T-cell (primary cell): ENCODE measurements around the gene PIGR. TPM values are rescaled to one million over a fixed set of nuclear protein-coding genes. Genes with fewer than 3 reads are reported as not detected.

Source experiments
- ATAC-seq, 4 experiments: fragments of 200-7000 bp in 3 of 4; fragments of 150-1000 bp in 1 of 4; cut with Tn5 transposase; replicated peaks in 1 of 4; 1 replicate in 3 of 4; 2 replicates in 1 of 4; pipeline ENCODE4 v1.10.0; 2021; ENCODE audit warnings: moderate library complexity in 3 of 4, mild to moderate bottlenecking in 2 of 4, moderate number of reproducible peaks in 1 of 4
- CTCF ChIA-PET, 2 donors: fragments of 300-600 bp; sonication (Branson Sonifier 250); formaldehyde crosslinking; loops; one replicate each; lab custom pipeline; 2022; ENCODE audit warnings: antibody characterized with exemption in 2 of 2; lab: Charles Lee
- POLR2A ChIA-PET, 2 donors: fragments of 300-600 bp; sonication (Branson Sonifier 250); formaldehyde crosslinking; loops; one replicate each; lab custom pipeline; 2022; ENCODE audit warnings: antibody characterized with exemption in 2 of 2; lab: Charles Lee
- DNase-seq, 35 experiments: peaks; one replicate each; pipeline versions ENCODE4 v3.0.0 to v3.0.0-alpha.2; 2013 to 2023
- H3K27ac ChIP-seq: one replicate; pipeline ENCODE4 v1.5.1; 2013; ENCODE audit warnings: low read length
- H3K27me3 ChIP-seq, 2 experiments: replicated peaks in 1 of 2; 1 replicate in 1 of 2; 2 replicates in 1 of 2; pipeline versions ENCODE4 v1.6.1 to v1.7.0; 2013; ENCODE audit warnings: low read length in 1 of 2, mixed read lengths in 1 of 2; ENCODE audit not compliant: control insufficient read depth in 2 of 2, insufficient read depth in 2 of 2; ENCODE audit errors: extremely low read depth in 1 of 2
- H3K36me3 ChIP-seq, 2 donors: 1 replicate in 1 of 2; 2 replicates in 1 of 2; pipeline versions ENCODE4 v1.6.1 to v1.7.0; 2013; ENCODE audit warnings: low read length in 1 of 2; ENCODE audit not compliant: control insufficient read depth in 2 of 2, insufficient read depth in 1 of 2; ENCODE audit errors: extremely low read depth in 1 of 2
- H3K4me1 ChIP-seq, 2 experiments: 1 replicate in 1 of 2; 2 replicates in 1 of 2; pipeline versions ENCODE4 v1.6.1 to v1.7.0; 2013; ENCODE audit warnings: low read length in 2 of 2, mixed read lengths in 1 of 2; ENCODE audit not compliant: insufficient read depth in 2 of 2, control insufficient read depth in 1 of 2; ENCODE audit errors: extremely low read depth in 1 of 2
- H3K4me3 ChIP-seq, 2 donors: 1 replicate in 1 of 2; 2 replicates in 1 of 2; pipeline versions ENCODE4 v1.5.1 to v1.7.0; 2013; ENCODE audit warnings: mild to moderate bottlenecking in 2 of 2, low read length in 1 of 2, moderate library complexity in 1 of 2; ENCODE audit not compliant: control insufficient read depth in 1 of 2; ENCODE audit errors: extremely low read depth in 1 of 2
- H3K9me3 ChIP-seq: 2 replicates; pipeline ENCODE4 v1.7.0; 2013
- H3K27ac Mint-ChIP-seq, 2 donors: one replicate each; pipeline ENCODE4 v1.8.0; 2020 to 2021; ENCODE audit warnings: mild to moderate bottlenecking in 2 of 2, mixed read lengths in 2 of 2
- H3K27me3 Mint-ChIP-seq, 2 donors: one replicate each; pipeline ENCODE4 v1.8.0; 2021 to 2022; ENCODE audit warnings: mixed read lengths in 2 of 2
- H3K36me3 Mint-ChIP-seq: one replicate; pipeline ENCODE4 v1.8.0; 2021; ENCODE audit warnings: mixed read lengths
- H3K4me1 Mint-ChIP-seq, 3 donors: one replicate each; pipeline ENCODE4 v1.8.0; 2020 to 2022; ENCODE audit warnings: mixed read lengths in 3 of 3, mild to moderate bottlenecking in 1 of 3
- H3K4me3 Mint-ChIP-seq, 3 donors: one replicate each; pipeline ENCODE4 v1.8.0; 2020 to 2022; ENCODE audit warnings: mild to moderate bottlenecking in 3 of 3, mixed read lengths in 3 of 3, moderate library complexity in 3 of 3
- H3K9me3 Mint-ChIP-seq, 3 donors: one replicate each; pipeline ENCODE4 v1.8.0; 2020 to 2022; ENCODE audit warnings: mixed read lengths in 3 of 3
- WGBS: methylation state at CpG from one replicate; pipeline ENCODE4 v1.1.5; 2013; ENCODE audit warnings: missing lambda C conversion rate; ENCODE audit not compliant: insufficient coverage; 5-methylcytosine and 5-hydroxymethylcytosine counted together
- total RNA-seq, 35 experiments: library from RNA in 6 of 35; stranded (reverse) in 6 of 35; fragments of 120-200 nt in 1 of 35; gene quantifications; one replicate each; pipeline versions ENCODE4 v1.2.1 to v1.2.4 and lab custom pipeline; 2013 to 2026

PIGR gene
- total RNA-seq, 5 donors from 2014 or later (not counting 1 experiment from before 2014, with no cell fraction given) = 2.7 to 6.7 (median 3.2) TPM; not detected in 2

DNA sequence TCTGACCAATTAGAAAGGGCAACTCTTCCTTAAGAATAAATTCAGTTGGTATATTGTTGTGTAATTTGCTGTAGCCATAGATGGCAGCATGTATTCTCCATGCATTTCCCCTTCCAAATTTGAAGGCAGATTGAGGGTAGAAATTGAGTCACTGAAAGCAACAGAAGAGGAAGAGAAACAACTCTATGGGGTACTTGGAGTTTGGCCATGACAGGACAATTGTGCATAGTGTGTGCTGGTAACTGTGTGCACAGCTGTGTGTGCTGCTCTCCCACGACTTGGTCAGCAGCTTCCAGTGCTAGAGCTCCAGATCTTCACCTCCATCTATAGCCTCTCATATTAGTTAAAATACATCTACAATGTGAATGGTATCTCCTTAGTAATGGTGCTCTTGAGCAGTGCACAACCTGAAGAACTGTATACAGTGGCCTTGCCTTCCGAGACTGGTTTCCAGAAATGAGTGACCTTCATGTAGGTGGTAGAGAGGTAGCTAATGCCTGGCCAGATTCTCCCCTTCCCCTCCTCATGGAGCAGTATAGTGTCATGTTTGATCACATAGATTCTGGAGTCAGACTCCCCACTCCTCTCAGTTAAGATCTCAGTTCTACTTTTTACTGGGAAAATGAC is 24.9 kb upstream of the PIGR start:
- ATAC-seq = no peak

GRCh38 chr1:206970446-206970845 is 24.2 kb upstream of the PIGR start, which contains the start of gene FCAMR:
Gene FCAMR (minus strand): TSS chr1:206970460. CDS start chr1:206970125, 335 bp downstream.
- Mint-ChIP-seq H3K27ac (no peak within 1 kb of the TSS), H3K9me3 (no peaks in the 10 kb centered on the region), H3K4me3 (no peak within 1 kb of the TSS), H3K27me3 (peaks cover 0 to 13% of the 10 kb centered on the region in 2 donors), H3K36me3 (no peaks in the 10 kb centered on the region), H3K4me1 (peaks cover 21 to 24% (median 22%) of the 10 kb centered on the region in 3 donors)
- Histone ChIP-seq H3K9me3 (no peaks in the 10 kb centered on the region), H3K36me3 (no peaks in the 10 kb centered on the region), H3K27me3 (peaks cover 0 to 9% of the 10 kb centered on the region in 2 experiments), H3K4me1 (peaks cover 6 to 15% of the 10 kb centered on the region in 2 experiments), H3K27ac (no peak within 1 kb of the TSS), H3K4me3 (no peak within 1 kb of the TSS)
- POLR2A ChIA-PET = no interaction called here
- no CpG with 5 or more reads among the region's 2 CpGs for WGBS
- CTCF ChIA-PET = no interaction called here
- ATAC-seq (no peak), DNase-seq (no peak)

More for the DNA sequence above, 24.9 kb upstream of the PIGR start:
- H3K27me3 ChIP-seq = peaks cover 0 to 9% of the 10 kb centered on the region in 2 experiments
- H3K4me1 ChIP-seq = peaks cover 6 to 15% of the 10 kb centered on the region in 2 experiments
- no peak overlapping the region for H3K27ac ChIP-seq
- Mint-ChIP-seq H3K27ac (no peak overlapping the region), H3K36me3 (no peaks in the 10 kb centered on the region), H3K4me1 (peaks cover 20 to 22% (median 21%) of the 10 kb centered on the region in 3 donors), H3K27me3 (peaks cover 0 to 13% of the 10 kb centered on the region in 2 donors), H3K4me3 (no peak overlapping the region), H3K9me3 (no peaks in the 10 kb centered on the region)
- ChIA-PET POLR2A (no interaction called here), CTCF (interaction anchor here in 1 of 2 donors (0.6 kb wide), 1 partner anchor 449 kb away, joined by 3 read pairs; no protein-coding TSS in a partner anchor)
- no peak overlapping the region for H3K4me3 ChIP-seq
- no CpG with 5 or more reads among the region's 2 CpGs for WGBS
- no peaks in the 10 kb centered on the region for H3K9me3 ChIP-seq
- DNase-seq = no peak
- no peaks in the 10 kb centered on the region for H3K36me3 ChIP-seq

GRCh38 chr1:206969090-206969489 is 22.8 kb upstream of the PIGR start:
- Mint-ChIP-seq H3K27me3 (peaks cover 0 to 13% of the 10 kb centered on the region in 2 donors), H3K36me3 (no peaks in the 10 kb centered on the region), H3K4me3 (no peak overlapping the region), H3K27ac (no peak overlapping the region), H3K4me1 (peaks cover 22 to 25% (median 22%) of the 10 kb centered on the region in 3 donors), H3K9me3 (no peaks in the 10 kb centered on the region)
- POLR2A ChIA-PET = no interaction called here
- H3K4me1 ChIP-seq = peaks cover 6 to 15% of the 10 kb centered on the region in 2 experiments
- DNase-seq (no peak), ATAC-seq (no peak)
- H3K4me3 ChIP-seq = no peak overlapping the region
- CTCF ChIA-PET = interaction anchor here in 1 of 2 donors (1.0 kb wide), 1 partner anchor 13 kb away, joined by 3 read pairs; no protein-coding TSS in a partner anchor
- no peak overlapping the region for H3K27ac ChIP-seq
- no peaks in the 10 kb centered on the region for H3K36me3 ChIP-seq
- H3K9me3 ChIP-seq = no peaks in the 10 kb centered on the region
- H3K27me3 ChIP-seq = peaks cover 0 to 9% of the 10 kb centered on the region in 2 experiments
- WGBS = no CpG with 5 or more reads among the region's 5 CpGs

- 43% methylated on average over 1 of the region's 8 CpGs for WGBS
- ATAC-seq (peak in 3 of 4 experiments; percentile 52 to 66 (median 53)), DNase-seq (peak in 1 of 35 experiments; percentile 14)
- H3K4me1 ChIP-seq = peaks cover 6 to 17% of the 10 kb centered on the region in 2 experiments
- no peaks in the 10 kb centered on the region for H3K36me3 ChIP-seq
- POLR2A ChIA-PET = no interaction called here
- peaks cover 0 to 9% of the 10 kb centered on the region in 2 experiments for H3K27me3 ChIP-seq
- Mint-ChIP-seq H3K36me3 (no peaks in the 10 kb centered on the region), H3K4me3 (peak overlapping the region; percentile 29 to 72 (median 49)), H3K9me3 (no peaks in the 10 kb centered on the region), H3K27ac (peak overlapping the region; percentile 44 to 79), H3K27me3 (peaks cover 0 to 13% of the 10 kb centered on the region in 2 donors), H3K4me1 (peaks cover 29 to 37% (median 36%) of the 10 kb centered on the region in 3 donors)
- H3K9me3 ChIP-seq = no peaks in the 10 kb centered on the region
- H3K4me3 ChIP-seq = no peak overlapping the region
- CTCF ChIA-PET = no interaction called here
- no peak overlapping the region for H3K27ac ChIP-seq
These were observed 21.0 kb upstream of the PIGR start for GRCh38 chr1:206967096-206967849.

DNA sequence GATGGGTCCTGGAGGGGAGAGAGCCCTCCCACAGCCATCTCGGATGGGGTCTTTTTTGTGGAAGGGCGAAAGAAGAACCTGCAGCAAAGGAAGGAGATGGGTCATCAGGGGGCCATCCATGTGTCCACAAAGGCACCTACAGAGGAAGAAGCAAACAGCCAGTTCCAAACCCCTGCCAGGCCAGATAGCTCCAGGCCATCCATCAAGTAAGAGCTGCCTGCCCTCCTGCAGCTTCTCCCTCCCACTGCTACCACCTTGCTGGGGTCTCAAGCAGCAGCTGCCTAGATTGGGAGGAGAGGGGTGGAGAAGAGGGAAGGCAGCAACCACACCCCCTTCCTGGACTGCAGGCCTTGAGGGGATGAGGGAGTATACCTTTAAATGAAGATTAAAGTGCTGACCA is 19.5 kb upstream of the PIGR start:
- peaks cover 0 to 7% of the 10 kb centered on the region in 2 experiments for H3K27me3 ChIP-seq
- H3K9me3 Mint-ChIP-seq = no peaks in the 10 kb centered on the region
- no peaks in the 10 kb centered on the region for H3K9me3 ChIP-seq
- POLR2A ChIA-PET = interaction anchor here in 1 of 2 donors (0.6 to 0.7 kb wide), 2 partner anchors 10 to 11 kb away, joined by 3 read pairs; no protein-coding TSS in a partner anchor
- 88% methylated on average over 2 of the region's 2 CpGs for WGBS
- ATAC-seq (no peak), DNase-seq (no peak)
- H3K4me1 ChIP-seq = peaks cover 6 to 21% of the 10 kb centered on the region in 2 experiments
- H3K4me3 ChIP-seq = no peak overlapping the region
- H3K27ac ChIP-seq = no peak overlapping the region
- CTCF ChIA-PET = no interaction called here
- no peaks in the 10 kb centered on the region for H3K36me3 Mint-ChIP-seq
- H3K27ac Mint-ChIP-seq = no peak overlapping the region
- H3K4me3 Mint-ChIP-seq = no peak overlapping the region
- H3K36me3 ChIP-seq = no peaks in the 10 kb centered on the region
- peaks cover 35 to 46% (median 46%) of the 10 kb centered on the region in 3 donors for H3K4me1 Mint-ChIP-seq
- H3K27me3 Mint-ChIP-seq = peaks cover 0 to 13% of the 10 kb centered on the region in 2 donors

DNA sequence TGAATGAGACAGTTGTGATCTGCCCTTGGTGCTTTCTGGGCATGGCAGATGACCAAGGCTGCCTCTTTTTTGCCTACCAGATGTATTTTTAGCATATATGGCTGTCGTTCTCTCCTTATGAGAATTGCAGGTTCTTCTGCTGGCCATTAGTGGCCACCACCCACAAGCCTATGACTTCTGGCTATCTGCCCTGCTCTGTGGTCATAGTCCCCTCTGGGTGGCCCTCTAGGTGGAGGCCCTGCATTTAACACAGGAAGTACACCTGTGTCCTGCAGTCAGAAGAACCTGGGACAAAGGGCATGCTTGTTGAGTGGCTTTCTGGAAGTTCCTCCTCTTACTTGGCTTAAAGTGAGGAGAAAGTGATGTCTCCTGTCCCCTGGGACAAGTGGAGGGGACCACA is 17.5 kb upstream of the PIGR start:
- H3K9me3 ChIP-seq = no peaks in the 10 kb centered on the region
- H3K4me1 ChIP-seq = peaks cover 6 to 21% of the 10 kb centered on the region in 2 experiments
- no peak overlapping the region for H3K4me3 Mint-ChIP-seq
- H3K27me3 ChIP-seq = no peaks in the 10 kb centered on the region
- no CpG with 5 or more reads among the region's 1 CpG for WGBS
- H3K36me3 ChIP-seq = no peaks in the 10 kb centered on the region
- no peaks in the 10 kb centered on the region for H3K27me3 Mint-ChIP-seq
- H3K4me3 ChIP-seq = no peak overlapping the region
- ChIA-PET POLR2A (no interaction called here), CTCF (no interaction called here)
- H3K27ac ChIP-seq = no peak overlapping the region
- peak overlapping the region in 1 of 2 donors; percentile 11 for H3K27ac Mint-ChIP-seq
- no peak for ATAC-seq
- no peaks in the 10 kb centered on the region for H3K36me3 Mint-ChIP-seq
- no peaks in the 10 kb centered on the region for H3K9me3 Mint-ChIP-seq
- DNase-seq = no peak
- peaks cover 35 to 46% (median 46%) of the 10 kb centered on the region in 3 donors for H3K4me1 Mint-ChIP-seq
